ENCODE measurements around the gene TP63.

GRCh38 chr3:189588070-189588469 is 43.1 kb upstream of the TP63 start:
- TF ChIP-seq CTCF (conservative IDR thresholded peaks at IDR 0.05; ENCODE audit: low read depth, low read length) (no peak), EZH2 (IDR thresholded peaks at IDR 0.05; ENCODE audit: borderline replicate concordance, low read depth, low read length, poor library complexity, severe bottlenecking) (no peak)
